HCEC 1CT (cell line): Measurements from ENCODE around the gene KSR2.

ENCODE experiments used
- DNase-seq: peaks from one replicate; pipeline ENCODE4 v3.0.0-alpha.2; 2017

Gene KSR2

GRCh38 chr12:117437516-117438255, 531.1 kb downstream of the KSR2 start:
- DNase-seq = no peak

- no peak for DNase-seq
Measured at GRCh38 chr12:117433878-117434277, 534.9 kb downstream of the KSR2 start.

DNA sequence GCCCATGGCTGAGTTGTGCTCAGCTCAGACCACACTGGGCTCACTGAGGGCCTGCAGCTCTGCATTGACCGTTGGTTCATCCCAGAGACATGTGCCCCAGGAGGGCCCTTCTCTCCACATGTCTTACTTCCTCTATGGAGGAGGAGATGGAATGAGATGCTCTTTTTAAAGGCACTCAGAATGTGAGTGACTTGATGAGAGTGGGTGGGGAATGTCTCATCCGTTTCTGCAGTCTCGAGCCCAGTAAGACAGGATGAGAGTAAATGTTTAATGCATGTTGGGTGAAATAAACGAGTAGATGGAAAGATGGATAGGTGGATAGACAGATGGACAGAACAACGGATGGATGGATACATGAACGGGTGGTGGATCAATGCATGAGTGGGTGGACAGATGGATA, 538.5 kb downstream of the KSR2 start:
- no peak for DNase-seq

GRCh38 chr12:117427211-117427610, 541.6 kb downstream of the KSR2 start:
- no peak for DNase-seq

- DNase-seq = no peak
Measured at GRCh38 chr12:117421987-117422386, 546.8 kb downstream of the KSR2 start.

GRCh38 chr12:117421068-117421752, 547.6 kb downstream of the KSR2 start:
- DNase-seq = no peak

- DNase-seq = no peak
Measured at GRCh38 chr12:117417004-117417403, 551.8 kb downstream of the KSR2 start.

- no peak for DNase-seq
Measured at GRCh38 chr12:117412465-117413188, 556.2 kb downstream of the KSR2 start.

- DNase-seq = no peak
Measured at GRCh38 chr12:117409286-117409685, 559.5 kb downstream of the KSR2 start.

DNA sequence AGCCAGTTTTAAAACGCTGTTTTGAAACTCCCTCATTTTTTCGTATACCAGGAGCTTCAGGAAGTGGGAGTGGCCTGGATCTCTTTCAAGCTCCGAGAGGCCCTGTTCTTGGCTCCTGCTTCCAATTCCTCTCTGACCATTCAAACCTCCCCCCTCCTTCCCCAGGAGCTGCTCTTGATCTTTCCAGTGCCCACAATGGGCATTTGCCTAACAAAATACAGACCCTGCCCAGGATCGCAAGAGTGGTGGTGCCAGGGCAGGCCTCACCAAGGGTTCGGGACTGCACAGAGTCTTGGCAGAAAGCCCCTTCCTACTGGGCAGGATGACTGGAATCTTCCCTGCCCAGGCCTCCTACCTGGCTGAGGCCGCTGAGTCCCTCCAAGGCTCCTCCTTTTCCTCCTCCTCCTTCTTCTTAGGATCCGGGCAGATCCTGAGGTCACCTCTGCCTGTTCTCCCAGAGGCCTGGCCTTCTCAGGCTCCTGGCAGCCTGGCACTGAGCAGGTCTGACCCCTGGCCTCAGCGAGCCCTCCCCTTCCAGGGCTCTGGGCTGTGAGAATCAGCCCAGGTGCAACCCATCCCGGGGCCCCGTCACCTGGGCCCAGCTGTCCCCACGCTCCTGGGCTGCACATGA, 560.5 kb downstream of the KSR2 start:
- DNase-seq = no peak

GRCh38 chr12:117404940-117405339, 563.9 kb downstream of the KSR2 start:
- no peak for DNase-seq

GRCh38 chr12:117404203-117404853, 564.5 kb downstream of the KSR2 start:
- no peak for DNase-seq

DNA sequence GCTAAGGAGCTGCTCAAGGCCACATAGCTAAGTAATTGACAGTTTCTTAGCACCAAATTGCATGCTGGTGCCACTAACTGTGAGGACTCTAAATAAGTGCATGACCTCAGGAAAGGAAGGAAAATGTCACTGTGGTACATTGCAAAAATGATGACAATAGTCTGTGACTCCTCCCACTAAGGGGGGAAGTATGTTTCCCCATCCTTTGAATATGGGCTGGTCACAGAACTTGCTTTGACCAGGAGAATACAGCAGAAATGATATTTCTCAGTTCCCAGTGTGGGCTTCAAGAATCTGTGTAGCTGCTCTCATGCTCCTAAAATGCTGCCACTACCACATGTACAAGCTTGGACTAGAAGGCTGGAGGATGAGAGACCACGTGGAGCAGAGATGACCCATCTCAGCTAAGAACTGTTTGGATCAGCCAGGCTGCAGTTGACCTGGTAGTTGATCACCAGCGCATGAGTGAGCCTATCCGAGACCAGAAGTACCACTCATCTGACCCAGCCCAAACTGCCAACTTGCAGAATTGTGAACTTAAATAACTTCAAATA, 565.1 kb downstream of the KSR2 start:
- no peak for DNase-seq
